Measurements from ENCODE around the gene SPRTN.

SPRTN gene

DNA sequence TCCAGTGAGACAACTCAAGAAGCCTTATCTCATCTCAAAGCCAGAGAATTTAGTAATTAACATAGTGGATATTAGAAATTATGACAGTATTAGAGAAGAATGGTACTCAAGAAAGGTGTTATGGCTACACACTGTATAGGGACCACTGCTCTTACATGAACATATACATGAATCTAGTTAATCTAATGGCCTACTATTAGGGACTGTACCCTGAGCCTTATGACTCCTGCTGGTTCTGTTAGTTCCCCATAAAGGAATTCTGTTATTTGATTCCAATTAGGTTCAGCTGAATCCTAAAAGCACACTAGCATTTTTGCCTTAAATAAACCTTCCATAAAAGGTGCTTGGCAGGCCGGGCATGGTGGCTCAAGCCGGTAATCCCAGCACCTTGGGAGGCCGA, 44.3 kb downstream of the SPRTN start:
- no peak for DNase-seq

DNA sequence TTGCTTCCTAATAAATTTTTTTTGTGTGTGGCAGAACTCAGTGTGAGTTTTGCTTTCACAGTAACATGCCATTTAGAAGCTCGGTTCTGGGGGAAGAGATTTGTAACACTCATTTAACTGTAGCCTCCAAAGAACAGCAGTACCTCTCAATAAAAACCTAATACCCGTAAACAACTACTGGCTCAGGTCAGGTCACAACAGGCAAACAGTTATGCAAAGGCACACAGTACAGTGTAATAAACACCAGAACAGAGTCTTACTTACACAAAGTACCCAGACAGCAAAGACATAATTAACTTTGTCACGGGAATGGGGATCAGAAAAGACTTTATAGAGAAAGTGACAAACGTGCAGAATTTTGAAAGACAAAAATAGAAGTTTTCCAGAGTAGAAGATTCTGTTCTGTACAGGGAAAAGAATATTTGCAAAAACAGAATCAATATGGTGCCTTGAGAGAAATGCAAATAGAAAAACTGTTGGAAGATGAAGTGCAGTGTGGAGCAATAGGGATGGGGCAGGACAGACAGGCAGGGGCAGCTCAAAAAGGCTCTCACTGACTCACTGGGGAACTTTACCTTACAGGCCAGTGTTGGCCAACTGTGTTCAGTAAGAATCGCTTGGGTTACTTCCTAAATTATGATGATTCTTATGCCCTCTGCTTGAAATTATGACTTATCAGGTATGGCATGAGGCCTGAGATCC, 45.2 kb downstream of the SPRTN start:
- DNase-seq, result no peak

DNA sequence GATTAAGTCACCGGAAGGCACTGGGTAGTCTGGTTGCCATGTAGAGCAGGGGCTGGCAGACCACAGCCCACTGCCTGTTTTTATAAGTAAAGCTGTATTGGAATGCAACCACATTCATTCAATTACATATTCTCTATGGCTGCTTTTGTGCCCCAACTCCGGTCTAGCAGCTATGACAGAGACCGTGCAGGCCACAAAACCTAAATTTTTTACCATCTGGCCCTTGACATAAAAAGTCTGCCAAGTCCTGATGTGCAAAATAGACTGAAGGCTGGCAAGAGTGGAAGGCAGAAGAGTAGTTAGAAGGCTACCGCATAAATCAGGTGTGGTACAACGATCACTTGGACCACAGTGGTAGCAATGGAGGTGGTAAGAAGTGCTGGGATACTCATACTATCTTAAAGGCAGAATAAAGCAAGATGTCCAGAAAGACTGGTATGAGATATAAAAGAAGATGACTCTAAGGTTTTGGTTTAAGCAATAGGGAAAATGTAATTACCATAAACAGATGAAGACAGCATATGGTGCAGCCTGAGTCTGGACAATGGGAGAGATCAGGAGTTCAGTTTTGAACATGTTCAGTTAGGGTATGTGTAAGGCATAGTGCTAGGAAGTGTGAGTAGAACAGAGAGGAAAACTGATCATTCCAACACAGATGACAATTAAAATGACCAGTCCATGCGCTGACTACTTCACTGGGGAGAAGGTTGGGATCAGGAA, 46.8 kb downstream of the SPRTN start:
- no peak for DNase-seq

DNA sequence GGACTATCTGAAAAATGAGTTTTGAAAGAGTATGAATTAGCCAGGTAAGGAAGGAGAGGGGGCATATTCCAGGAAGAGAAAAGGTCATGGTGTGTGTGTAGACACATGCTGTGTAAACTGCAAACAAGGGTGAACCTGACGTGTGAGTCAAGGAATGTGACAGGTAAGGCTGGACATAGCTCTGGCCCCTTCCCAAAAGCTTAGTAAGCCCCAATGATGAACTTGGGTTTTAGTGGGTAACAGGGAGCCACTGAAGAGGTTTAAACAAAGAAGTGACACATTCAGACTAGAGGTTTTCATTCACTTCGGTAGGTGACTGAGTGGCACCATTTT, 47.3 kb downstream of the SPRTN start:
- no peak for DNase-seq

DNA sequence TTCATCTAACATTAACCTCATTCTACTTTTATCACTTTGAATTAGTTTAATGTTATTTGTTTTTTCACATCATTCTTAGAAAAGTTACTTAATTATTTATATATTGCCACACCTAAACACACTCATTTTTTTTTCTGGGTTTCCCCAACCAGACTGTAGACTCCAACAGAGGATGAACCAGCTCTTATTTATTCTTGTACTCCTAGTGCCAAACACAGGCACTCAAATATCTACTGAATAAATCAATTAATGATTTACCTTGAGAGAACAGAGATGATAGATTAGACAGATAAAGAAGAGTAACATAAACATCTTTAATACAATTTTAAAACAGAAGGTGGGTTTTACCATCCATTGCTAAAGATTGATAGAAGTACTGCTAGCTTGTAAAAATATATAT, 48.4 kb downstream of the SPRTN start:
- DNase-seq, result no peak

DNA sequence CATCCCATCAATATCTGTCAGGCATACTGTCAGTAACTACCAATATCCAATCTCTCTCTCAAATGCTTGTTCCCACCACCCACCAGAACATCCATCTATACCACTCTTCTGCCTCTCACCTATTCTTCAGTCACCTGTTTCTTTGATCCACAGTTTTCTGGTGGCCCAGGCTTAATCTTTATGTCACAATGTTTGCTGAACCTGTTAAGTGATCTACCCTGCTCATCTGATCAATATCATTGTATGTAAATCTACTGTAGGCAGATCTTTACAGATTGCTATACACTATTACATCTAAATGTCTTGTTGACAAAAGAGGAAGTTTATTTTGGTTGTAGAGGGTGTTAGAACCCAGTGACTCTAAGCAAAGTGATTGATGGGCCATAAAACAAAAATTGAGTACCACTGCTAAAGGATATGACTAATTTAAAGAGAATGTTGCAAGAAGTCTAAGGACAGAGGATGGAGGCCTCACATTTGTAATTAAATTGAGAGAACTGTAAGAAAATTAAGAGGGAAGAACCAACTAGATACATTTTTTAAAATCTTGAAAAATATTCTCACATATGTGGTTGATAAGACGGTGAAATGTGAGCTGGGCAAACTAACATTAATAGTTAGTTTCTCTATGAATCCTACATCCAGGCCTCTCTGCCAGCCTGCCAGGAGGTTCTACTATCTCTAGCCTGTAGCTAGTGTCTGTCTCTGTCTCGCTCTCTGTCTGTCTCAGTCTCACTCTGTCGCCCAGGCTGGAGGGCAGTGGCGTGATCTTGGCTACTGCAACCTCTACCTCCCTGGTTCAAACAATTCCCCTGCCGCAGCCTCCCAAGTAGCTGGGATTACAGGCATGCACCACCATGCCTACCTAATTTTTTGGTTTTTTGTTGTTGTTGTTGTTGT, 49.9 kb downstream of the SPRTN start:
- DNase-seq, result no peak

DNA sequence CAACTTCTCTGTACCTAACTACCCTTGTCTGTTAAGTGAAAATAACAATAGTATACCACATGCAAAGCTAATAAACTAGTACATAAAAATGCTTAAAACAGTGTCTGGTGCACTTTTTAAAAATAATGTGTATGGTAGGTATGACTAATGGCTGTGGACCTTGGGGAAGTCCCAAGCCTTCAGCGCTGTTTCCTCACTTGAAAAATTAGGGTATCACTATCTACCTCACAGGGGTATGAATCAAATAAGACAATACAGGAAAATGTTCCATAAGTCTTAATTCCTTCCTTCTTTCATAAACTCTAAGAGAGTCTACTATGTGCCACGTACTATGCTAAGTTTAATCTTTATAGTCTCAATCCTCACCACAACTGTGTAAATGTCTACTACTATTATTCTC, 52.0 kb downstream of the SPRTN start:
- peak; percentile 48 for DNase-seq

DNA sequence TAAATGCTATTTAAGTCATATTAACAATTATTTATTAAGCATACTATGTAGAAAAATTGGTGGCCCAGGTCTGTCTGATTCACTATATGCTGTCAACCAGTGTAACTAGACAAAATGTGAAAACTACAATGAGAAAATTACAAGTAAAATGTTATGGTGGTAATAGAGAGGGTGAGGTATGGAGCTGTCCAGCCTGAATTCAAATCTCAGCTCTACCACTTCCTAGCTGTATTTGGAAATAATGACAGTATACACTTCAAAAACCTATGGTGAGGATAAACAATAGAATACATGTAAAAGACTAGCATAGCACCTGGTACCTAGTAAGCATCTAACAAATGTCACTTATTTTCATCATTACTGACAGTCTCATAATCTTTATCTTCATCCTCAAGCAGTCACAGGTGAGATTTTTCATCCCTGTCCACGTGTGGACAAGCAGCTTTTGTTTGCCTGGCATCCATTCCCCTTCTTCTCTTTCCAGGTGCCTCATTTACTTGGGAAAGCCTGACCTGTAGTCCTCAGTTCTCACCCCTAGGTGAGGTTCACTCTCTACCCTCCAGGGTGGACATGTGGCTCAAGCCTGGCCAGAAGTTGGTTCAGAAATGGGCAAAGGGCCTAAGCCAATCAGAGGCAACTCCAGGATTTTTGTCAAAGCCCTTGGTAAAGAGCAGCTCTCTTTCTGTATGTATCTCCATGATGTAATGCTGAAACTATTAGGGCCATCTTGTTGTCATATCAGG, 54.5 kb downstream of the SPRTN start:
- DNase-seq, result no peak

DNA sequence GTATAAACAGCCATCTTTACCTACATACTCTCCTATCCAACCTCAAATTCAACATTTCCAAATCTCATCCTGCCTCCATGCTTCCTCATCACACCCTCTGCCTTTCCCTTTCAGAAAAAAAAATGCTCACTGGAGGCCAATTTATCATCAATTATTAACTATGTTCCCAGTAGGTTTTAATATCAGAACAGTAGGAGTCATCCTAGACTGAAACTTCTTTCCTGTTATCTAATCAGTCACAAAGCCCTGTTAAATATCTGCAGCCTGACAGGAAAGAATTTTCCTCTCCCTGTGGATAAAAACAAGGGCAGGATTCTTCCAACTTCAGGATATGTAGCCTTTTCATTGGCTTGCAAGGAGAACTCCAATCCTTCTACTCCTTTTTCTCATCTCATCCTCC, 55.6 kb downstream of the SPRTN start:
- no peak for DNase-seq

DNA sequence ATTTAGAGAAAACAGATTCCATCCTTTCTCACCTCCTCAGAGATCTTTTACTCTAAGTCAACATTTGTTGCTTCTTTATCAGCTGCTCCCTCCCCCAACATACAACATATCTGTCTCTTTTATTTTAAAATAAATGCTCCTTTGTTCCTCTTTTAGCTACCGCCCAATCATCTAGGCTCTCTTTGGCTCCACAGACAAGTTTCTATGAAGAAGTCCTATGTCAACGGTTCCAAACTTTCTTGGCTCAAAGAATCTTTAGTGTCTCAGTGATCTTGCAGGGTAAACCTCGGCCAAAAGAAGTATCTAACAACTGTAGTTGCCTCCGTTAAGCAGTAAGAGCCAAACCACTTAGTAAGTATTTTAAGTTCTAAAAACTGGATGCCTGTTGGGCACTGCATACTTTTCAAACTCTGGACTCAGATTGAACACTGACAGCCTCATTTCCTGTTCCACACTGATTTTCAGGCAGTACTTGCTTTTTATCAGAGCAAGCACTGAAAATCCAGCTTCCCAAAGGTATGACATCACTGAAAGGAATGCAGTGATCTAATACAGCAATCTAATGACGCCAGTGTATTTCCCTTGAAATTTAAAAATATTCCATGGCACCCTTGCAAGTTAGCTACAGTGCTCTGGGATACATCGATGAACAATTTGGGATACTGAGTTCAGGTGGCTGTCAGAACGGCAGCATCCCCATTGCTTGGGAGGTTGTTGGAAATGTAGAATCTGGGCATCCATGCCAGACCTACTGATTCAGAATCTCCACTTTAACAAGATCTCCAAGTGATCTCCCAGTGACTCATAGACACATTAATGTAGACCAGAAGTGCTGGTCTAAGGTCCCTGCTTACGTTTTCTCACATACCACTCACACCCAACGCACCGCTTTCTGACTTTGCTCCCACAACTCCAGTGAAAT, 57.2 kb downstream of the SPRTN start:
- peak; percentile 92 for DNase-seq

DNA sequence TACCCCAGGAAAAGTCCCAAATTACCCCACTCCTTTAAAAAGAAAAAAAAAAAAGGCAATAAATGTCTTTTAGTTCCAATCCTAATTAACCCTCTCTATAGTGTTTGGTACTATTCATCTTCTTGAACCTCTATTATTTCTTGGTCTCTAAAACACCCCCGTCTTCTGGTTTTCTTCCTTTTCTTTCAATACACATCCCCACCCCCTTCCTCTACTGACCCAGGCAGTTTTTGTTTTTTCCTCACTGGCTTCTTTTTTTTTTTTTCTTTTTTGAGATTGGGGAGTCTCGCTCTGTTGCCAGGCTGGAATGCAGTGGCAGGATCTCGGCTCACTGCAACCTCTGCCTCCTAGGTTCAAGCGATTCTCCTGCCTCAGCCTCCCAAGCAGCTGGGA, 57.9 kb downstream of the SPRTN start:
- no peak for DNase-seq

DNA sequence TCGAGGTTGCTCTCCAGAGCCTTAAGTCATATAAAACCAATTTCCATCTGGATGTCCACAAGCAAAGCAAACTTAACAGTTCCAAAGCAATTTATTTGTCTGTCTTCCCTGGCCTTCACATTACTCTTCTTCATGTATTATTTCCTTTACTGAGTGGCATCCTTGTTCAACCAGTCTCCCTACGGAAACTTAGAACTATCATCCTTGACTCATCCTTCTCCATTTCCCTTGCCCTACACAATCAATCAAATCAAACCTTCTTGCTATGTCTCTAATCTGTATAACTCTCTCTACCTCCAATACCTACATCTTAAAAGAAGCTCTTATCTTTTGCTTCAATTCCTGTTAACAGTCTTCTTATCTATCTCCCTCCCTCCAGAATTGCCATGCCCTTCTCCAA, 58.5 kb downstream of the SPRTN start:
- no peak for DNase-seq

DNA sequence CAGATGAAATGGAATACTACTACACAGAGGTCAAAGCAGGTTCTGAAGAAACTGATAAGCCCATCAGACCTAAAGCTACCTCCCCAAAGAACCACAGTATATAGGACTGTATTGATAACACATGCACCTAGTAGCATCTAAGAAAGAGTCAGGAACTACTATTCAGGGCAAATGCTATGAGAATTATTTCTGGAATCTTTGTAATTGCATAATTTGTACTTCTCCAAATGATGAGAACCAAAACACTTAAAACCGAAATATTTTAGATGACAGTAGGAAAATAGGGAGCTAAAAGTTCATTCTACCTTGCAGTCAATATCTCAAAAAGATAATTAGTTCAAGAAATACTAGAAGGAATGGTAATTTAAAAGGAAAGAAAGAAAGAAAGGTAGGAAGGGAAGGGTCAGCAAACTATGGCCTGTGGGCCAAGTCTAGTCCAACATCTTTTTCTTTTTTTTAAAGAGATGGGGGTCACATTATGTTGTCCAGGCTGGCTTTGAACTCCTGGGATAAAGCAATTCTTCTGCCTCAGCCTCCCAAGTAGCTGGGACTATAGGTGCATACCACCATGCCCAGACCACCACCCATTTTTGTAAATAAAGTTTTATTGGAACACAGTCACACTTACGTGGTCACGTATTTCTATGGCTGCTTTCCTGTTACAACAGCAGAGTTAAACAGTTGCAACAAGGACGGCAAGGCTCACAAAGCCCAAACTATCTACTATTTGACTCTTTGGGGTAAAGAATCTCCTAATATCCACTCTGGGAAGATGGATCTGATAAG, 60.0 kb downstream of the SPRTN start:
- DNase-seq, result no peak

DNA sequence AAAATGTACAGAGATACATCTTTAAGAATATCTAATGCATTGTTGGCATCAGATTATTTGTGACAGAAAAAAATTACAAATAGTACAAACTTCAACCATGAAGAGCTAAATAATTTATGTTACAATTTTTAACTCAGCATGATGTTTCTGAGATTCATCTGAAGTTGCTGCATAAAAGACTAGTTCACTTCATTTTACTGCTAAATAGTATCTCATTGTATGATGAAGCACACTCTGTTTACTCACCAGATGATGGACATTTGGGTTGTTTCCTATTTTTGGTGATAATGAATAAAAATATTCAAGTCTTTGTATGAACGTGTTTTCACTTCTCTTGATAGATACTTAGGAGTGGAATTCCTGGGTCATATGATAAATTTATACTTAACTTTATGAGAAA, 63.4 kb downstream of the SPRTN start:
- DNase-seq, result no peak

DNA sequence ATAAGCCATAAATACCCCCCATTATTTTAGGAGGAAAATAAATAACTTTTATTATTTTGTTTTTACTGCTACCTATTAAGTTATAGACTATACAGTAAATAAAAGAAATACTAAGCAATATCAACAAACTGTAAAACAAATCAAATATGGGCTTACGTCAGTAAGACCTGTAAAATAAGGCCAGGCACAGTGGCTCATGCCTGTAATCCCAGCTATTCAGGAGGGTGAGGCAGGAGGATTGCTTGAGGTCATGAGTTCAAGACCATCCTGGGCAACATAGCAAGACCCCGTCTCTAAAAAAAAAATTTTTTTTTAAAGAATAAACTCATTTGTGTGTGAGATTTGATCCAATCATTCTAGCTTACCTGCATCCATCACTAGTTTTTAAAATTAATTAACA, 66.2 kb downstream of the SPRTN start:
- no peak for DNase-seq
